Posterior vena cava (tissue), 2 donors: ENCODE measurements around the gene LCORL. TPM values are rescaled to one million over a fixed set of nuclear protein-coding genes. Genes with fewer than 3 reads are reported as not detected.
"Not testable (repeated sequence)": the region's sequence is repeated elsewhere in the genome, so short reads cannot be mapped to it uniquely, and the experiment has no call there.

ENCODE experiments used
- DNase-seq: peaks from one replicate; pipeline ENCODE4 v3.0.0-alpha.2; 2020; ENCODE audit warnings: low spot score
- intact Hi-C, 2 donors: fragments of 100-400 bp; cut with DNase I; formaldehyde crosslinking; loops; one replicate each; pipeline versions ENCODE4 v1.14.1 to v1.14.2; 2022 to 2023
- long read RNA-seq, 2 donors: library from polyadenylated mRNA; unstranded; transcript quantifications; one replicate each; pipeline ENCODE4 v2.0.0, GENCODE V29; 2020 to 2021
- total RNA-seq, 2 donors: library from RNA; stranded (reverse); fragmentation: NEBNext Ultra II Directional; extraction: Animal tissue kit (Norgen Biotek cat#: 25700); gene quantifications; one replicate each; pipeline ENCODE4 v1.2.1, GENCODE V29; 2021
- donor health status: DM: yes; HTN: yes; CAD: no.
- donor health status: DM: yes; HTN: yes; CAD: no.

LCORL gene
- total RNA-seq = 10 to 100 TPM in 1 of 2 donors, 1 to 10 TPM in 1; 9.3 to 12.0 TPM
- long read RNA-seq, donor 1, partial matches to known transcripts = 0 of 1 reads
- long read RNA-seq, donor 1, other reads (novel, unspliced or antisense) = 1 of 1 reads
- long read RNA-seq, donor 2, full-length matches to known transcripts = 2 of 4 reads
- long read RNA-seq, donor 2, partial matches to known transcripts = 1 of 4 reads
- long read RNA-seq, donor 2, other reads (novel, unspliced or antisense) = 1 of 4 reads

GRCh38 chr4:18021720-18022571 is at the start of gene LCORL:
Gene LCORL, minus strand, starts transcription at chr4:18021755. Its CDS starts 4 bp downstream, at chr4:18021751.
- peak; percentile 97 for DNase-seq
- intact Hi-C loops = loop anchor here in 1 of 2 donors (10.0 kb wide), 1 partner anchor 207 kb away; the partner anchor contains the start of genes DCAF16 and NCAPG

DNA sequence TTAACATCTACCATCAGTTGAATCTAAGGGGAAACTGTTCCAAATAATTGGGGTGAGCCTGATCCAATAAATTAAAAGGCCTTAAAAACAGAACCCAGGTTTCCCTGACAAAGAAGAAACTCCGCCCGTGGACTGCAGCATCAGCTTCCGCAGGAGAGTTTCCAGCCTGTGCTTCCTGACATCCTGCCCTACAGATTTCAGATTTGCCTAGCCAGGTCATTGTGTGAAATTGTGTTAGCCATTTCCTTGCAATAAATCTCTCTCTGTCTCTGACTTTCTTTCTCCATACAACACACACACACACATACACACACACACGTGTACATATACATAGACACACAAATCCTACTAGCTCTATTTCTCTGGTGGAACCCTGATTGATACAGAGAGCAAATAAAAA is 48.3 kb upstream of the LCORL start:
- DNase-seq = no peak
- intact Hi-C loops = no loop called here

DNA sequence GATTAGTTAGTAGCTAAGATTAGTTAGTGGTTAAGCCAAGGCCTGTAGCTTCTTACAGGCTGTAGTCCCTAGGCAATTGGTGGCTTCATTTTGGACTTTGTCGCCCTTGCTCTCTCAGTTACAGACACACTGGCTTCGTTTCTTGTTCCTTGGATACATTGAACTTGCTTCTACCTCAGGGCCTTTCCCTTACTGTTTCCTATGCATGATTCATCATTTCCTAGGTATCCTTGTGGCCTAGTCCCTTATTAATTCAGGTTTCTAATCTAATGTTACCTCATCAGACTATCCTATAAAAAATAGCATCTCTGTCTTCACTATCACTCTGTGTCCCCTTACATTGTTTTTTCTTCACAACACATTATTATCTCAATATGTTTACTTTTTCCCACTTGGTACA is 45.5 kb upstream of the LCORL start:
- no peak for DNase-seq
- intact Hi-C loops = loop anchor here in 1 of 2 donors (2.0 kb wide), 1 partner anchor 16 kb away; no protein-coding TSS in a partner anchor

- DNase-seq = no peak
- intact Hi-C loops = no loop called here
Measured at GRCh38 chr4:18063079-18063478, 41.5 kb upstream of the LCORL start.

- DNase-seq = no peak
- intact Hi-C loops = no loop called here
Measured at GRCh38 chr4:18057821-18058533, 36.4 kb upstream of the LCORL start.

- intact Hi-C loops = no loop called here
Measured at GRCh38 chr4:18056030-18056429, 34.5 kb upstream of the LCORL start.

DNA sequence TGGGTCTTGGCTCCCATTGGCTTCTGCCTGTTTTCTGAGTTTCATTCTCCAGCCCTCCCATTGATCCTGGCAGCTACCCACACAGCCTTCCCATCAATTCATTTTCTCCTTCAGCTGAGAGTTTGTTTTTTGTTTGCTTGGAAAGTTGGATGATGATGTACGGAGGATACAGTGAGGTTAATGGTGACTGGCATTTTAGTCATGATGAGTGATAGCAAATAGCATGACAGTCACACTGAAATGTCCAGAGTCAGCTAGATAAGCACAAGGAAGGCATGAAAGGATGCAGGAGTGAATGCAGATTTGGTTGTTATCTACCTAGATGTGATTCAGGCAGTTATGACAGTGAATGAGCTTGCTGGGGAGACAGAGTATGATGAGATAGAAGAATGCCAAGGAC is 30.6 kb upstream of the LCORL start:
- no peak for DNase-seq
- intact Hi-C loops = loop anchor here in 1 of 2 donors (2.0 kb wide), 1 partner anchor 31 kb away; no protein-coding TSS in a partner anchor

More at GRCh38 chr4:18056030-18056429, 34.5 kb upstream of the LCORL start:
- DNase-seq = no peak

DNA sequence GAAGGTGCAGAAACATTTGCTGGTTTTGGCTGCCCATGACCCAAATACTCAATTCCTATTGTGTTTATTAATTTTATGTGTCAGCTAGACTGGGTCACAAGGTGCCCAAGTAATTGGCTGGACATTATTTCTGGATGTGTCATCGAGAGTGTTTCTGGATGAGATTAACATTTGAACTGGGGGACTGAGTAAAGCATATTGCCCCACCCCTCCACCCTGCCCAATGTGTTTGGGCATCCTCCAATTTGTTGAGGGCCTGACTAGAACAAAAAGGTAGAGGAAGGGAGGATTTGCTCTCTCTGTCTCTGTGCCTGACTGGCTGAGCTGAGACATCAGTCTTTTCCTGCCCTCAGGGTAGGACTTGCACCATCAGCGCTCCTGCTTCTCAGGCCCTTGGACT is 29.7 kb upstream of the LCORL start:
- intact Hi-C loops = no loop called here
- no peak for DNase-seq

GRCh38 chr4:18050448-18050847 is 28.9 kb upstream of the LCORL start:
- intact Hi-C loops = no loop called here
- DNase-seq = no peak

- no peak for DNase-seq
- intact Hi-C loops = no loop called here
Measured at GRCh38 chr4:18049446-18049845, 27.9 kb upstream of the LCORL start.

- DNase-seq = no peak
- intact Hi-C loops = no loop called here
Measured at GRCh38 chr4:18042754-18043153, 21.2 kb upstream of the LCORL start.

GRCh38 chr4:18042012-18042411 is 20.5 kb upstream of the LCORL start:
- intact Hi-C loops = no loop called here
- no peak for DNase-seq

DNA sequence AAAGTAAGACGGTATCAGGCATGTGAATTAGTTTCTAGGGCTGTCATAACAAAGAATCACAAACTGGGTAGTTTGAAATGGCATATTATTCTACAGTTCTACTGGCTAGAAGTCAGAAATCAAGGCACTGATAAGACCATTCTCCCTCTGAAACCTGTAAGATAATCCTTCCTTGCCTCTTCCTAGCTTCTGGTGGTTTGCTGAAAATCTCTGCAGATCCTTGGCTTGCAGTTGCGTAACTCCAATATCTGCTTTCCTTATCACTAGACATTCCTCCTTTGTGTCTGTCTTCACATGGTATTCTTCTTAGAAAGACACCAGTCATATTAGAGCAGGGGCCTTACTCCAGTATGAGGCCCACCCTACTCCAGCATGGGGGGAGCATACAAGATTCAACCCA is 19.6 kb upstream of the LCORL start:
- intact Hi-C loops = no loop called here
- no peak for DNase-seq

DNA sequence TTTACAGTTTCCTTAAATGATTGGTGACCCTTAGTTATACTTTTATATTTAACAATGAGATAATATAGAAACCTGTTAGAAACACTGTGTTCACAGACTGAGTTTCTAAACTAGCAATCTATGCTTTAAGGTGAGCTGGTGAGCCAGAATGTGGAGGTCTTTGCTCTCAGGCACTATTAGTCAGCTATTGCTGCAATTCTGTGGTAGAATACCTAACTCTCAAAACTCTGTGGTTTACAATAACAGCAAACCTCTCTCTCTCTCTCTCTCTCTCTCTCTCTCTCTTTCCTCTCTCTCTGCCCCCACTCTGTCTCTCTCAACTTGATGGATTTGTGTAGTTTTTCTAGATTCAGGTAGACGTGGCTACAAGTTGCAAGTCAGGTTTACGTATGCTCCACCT is 17.6 kb upstream of the LCORL start:
- DNase-seq = no peak
- intact Hi-C loops = no loop called here

GRCh38 chr4:18036369-18036768 is 14.8 kb upstream of the LCORL start:
- DNase-seq, intact Hi-C loops: not testable (repeated sequence)

DNA sequence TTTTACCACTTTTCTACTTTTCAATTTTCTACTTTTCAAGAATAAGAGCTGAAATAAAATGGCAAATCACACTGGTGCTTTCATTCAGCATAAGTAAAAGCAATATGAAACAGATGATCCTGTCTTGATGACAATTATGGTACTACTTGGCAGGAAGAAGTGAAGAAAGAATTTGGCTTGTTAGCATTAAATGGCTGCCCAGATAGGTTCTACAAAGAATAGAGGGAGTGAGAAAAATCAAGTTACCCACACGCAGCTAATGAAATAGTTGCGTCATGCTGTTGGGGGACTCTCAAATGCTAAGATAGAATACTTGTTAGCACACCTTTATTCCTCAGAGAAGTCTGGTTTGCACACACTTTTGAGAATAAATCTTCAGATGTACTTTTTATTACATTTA is 12.5 kb upstream of the LCORL start:
- intact Hi-C loops = no loop called here

GRCh38 chr4:18033111-18034085 is 11.8 kb upstream of the LCORL start:
- intact Hi-C loops = no loop called here
- DNase-seq = no peak

More for the DNA sequence above, 12.5 kb upstream of the LCORL start:
- no peak for DNase-seq

- no peak for DNase-seq
- intact Hi-C loops = loop anchor here in 1 of 2 donors (10.0 kb wide), 1 partner anchor 210 kb away; the partner anchor contains the start of genes DCAF16 and NCAPG
Measured at GRCh38 chr4:18025288-18025687, 3.7 kb upstream of the LCORL start.
